Pons (tissue), 1 donor: ENCODE data around the gene MRPL27.
"Not testable (repeated sequence)": the region's sequence is repeated elsewhere in the genome, so short reads cannot be mapped to it uniquely, and the experiment has no call there.

ENCODE experiments used
- DNase-seq: peaks from one replicate; pipeline ENCODE4 v3.0.0-alpha.2; 2016; ENCODE audit warnings: low spot score

The MRPL27 gene

DNA sequence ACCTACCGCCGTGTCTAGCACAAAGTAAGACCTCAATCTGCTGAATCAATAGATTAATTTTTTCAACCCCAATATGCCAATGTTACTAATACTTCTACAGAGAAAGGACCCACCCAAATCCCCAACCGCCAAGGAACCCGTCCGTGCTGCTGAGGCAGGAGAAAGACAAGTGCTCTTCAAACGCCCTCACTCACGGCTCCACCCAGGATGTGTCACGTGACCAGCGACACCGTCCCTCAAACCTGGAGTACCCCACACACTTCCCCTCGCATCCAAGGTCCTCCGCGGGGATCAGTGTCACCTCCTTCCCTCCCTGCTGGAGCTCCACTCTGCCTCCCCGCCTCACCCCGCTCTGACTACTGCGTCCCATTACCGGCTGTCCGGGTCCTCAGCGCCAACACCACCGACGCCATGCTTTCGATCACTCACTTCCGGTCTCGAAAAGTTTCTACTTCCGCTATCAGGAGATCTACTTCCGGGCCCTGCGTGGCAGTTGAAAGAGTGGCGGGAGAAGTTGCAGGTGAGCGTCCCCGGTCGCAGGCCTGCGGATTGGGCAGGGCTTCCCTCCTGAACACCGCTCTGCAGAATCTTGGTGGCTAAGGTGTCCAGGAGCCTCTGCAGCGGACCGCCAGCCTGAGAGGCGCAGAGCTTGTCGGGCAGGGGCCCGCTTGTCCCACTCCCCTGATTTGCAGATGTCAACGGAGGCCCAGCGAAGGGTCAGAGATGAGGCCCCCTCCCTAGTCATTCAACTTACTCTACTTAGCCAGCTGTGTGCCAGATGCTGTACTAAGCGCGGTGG lies at the start of gene MRPL27, which contains the start of gene EME1:
Gene MRPL27 (minus strand): TSS at position 427 of the 799 bp plus-strand sequence. CDS start 14 bp downstream, at position 413.
Gene EME1 (plus strand): TSS at position 472 of the 799 bp plus-strand sequence. CDS start 1,980 bp downstream, outside the sequence.
- DNase-seq, result peak; percentile 90

- no peak for DNase-seq
These were observed 49.8 kb upstream of the MRPL27 start for GRCh38 chr17:50422738-50423137.

DNA sequence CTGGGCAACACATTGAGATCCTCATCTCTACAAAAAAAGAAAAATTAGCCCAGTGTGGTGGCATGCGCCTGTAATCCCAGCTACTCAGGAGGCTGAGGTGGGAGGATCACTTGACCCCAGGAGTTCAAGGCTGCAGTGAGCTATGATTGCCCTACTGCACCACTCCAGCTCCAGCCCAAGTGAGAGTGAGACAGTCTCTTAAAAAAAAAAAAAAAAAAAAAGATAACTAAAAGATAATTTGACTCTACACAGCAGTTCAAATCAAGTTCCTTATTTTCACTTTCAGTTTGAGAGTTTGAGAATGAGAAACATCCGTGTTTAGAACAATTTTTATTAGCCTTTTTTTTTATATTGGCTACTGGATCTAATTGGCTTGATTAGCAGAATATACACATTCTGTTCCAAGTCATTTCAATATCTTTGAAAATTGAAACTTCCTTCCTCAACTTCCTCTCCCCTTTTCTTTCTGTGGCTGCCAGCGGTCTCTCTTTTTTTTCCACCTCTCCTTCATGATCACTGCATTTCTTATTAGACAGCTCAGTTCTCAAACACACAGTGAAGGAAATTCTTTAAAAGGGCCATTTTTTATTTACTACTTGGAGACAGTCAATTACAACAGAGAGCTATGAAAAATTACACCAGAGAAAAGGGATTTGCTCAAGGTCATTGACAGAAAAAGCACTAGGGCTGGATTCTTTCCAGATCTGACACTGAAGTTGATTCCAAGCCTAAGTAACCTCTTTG lies 48.5 kb upstream of the MRPL27 start:
- DNase-seq, result peak; percentile 52

GRCh38 chr17:50420419-50421112 lies 47.6 kb upstream of the MRPL27 start:
- DNase-seq, result no peak

DNA sequence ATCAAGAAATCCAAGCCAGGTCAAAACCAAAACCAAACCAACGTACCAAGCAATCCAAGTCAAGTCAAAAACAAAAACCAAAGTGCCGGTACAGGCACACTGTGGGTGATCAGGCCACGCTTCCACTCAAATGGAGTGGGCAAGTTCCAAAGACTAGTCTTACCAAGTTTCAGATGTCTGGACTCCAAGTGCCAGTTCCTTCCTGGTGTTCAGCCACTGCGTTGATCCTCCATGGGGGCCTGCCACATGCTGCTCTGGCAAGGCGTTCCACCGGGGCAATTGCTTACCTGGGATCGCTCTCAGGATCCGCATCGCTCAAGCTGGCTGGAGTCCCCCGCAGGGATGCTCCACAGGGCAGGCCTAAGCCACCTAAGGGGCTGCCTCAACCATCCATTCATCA lies 46.6 kb upstream of the MRPL27 start:
- DNase-seq, result not testable (repeated sequence)

- DNase-seq, result no peak
These were observed 41.8 kb upstream of the MRPL27 start for GRCh38 chr17:50414808-50415207.

DNA sequence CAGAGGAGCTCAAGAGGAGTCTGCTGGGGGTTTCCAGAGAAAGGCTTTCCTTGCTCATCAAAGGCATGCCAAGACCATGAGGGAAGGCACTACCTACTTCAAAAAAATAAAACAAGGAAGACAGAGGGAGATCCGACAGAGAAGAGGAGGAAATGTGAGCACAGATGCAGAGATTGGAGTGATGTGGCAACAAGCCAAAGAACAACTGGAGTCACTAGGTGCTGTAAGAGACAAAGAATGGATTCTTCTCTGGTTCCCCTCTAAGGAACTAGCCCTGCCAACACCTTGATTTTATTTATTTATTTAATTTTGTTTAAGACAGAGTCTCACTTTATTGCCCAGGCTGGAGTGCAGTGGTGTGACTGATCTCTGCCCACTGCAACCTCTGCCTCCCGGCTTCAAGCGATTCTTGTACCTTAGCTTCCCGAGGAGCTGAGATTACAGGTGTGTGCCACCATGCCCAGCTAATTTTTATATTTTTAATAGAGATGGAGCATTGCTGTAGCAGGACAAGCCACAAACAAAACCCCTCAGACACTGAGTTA lies 39.3 kb upstream of the MRPL27 start:
- no peak for DNase-seq

DNA sequence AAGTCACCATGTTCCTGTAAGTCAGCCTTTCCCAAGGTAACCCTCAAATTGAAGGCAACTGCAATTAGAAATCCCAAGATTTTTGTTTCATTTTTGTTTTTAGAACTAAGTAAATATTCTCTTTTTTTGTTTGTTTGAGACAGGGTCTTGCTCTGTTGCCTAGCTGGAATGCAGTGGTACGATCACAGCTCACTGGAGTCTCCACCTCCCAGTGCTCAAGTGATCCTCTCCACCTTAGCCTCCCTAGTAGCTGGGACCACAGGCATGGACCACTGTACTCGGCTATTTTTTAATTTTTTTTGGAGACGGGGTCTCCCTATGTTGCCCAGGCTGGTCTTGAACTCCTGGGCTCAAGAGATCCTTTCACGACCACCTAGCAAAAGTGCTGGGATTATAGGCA lies 34.9 kb upstream of the MRPL27 start:
- DNase-seq, result no peak

DNA sequence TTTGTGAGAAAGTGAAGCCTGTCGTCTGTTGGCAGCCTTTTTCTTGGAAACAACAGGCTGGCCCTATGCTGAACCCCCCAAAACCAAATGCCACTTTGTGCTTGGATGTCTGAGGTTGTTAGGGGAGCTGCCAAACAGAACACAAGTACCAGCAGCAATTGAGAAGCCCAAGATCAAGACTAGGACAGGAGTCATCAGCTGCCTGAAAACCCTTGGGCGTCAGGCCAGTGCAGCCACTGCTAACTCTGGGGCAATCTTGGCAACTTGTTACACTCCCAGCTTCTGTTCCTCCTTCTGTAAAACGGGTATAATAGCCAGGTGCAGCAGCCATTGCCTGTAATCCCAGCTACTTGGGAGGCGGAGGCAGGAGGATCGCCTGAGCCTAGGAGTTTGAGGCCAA lies 33.6 kb upstream of the MRPL27 start:
- DNase-seq, result no peak

GRCh38 chr17:50405351-50405750 lies 32.4 kb upstream of the MRPL27 start:
- DNase-seq, result not testable (repeated sequence)

- not testable (repeated sequence) for DNase-seq
These were observed 26.6 kb upstream of the MRPL27 start for GRCh38 chr17:50399591-50399990.

GRCh38 chr17:50398672-50399071 lies 25.7 kb upstream of the MRPL27 start:
- DNase-seq, result not testable (repeated sequence)

- DNase-seq, result no peak
These were observed 24.9 kb upstream of the MRPL27 start for GRCh38 chr17:50397919-50398285.

DNA sequence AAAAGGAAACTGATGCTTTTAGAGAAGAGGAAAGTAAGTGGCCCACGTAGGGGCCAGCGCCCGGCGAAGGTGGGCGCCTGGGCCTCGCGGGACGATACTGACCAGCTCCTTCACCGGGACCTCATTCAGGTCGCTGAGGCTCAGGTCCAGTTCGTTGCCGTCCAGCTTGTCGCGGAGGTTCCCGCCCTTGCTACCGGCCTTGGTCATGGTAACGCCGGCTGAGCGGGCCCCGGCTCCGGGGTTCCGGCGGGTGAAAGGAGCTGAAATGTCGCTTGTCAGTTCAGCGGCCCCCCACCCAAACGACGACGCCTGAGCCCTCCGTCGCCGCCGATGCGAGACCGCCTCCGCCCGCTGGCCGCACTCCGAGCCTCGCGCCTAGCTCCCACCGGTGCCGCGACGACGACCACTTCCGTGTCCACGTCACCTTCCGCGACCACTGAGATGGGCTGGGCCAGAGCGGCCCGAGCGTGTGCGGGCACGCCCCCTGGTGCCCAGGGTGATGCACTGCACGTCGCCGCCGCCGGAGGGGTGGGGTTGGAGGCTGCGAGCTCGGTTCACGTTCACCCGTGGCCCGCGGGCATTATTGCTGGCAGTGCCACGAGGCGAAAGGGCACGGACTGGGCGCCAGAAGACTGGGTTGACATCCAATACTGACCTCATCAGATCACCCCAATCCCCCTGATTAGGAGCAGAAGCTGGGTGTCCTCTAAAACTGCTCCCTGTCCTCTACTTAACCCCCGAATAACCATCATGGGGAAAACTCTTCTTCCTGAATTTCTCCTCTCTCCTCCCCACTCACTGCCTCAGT lies 24.3 kb upstream of the MRPL27 start, which contains the start of gene LRRC59:
Gene LRRC59 (minus strand): TSS at position 413 of the 808 bp plus-strand sequence. CDS start 206 bp downstream, at position 207.
- DNase-seq, result peak; percentile 57

DNA sequence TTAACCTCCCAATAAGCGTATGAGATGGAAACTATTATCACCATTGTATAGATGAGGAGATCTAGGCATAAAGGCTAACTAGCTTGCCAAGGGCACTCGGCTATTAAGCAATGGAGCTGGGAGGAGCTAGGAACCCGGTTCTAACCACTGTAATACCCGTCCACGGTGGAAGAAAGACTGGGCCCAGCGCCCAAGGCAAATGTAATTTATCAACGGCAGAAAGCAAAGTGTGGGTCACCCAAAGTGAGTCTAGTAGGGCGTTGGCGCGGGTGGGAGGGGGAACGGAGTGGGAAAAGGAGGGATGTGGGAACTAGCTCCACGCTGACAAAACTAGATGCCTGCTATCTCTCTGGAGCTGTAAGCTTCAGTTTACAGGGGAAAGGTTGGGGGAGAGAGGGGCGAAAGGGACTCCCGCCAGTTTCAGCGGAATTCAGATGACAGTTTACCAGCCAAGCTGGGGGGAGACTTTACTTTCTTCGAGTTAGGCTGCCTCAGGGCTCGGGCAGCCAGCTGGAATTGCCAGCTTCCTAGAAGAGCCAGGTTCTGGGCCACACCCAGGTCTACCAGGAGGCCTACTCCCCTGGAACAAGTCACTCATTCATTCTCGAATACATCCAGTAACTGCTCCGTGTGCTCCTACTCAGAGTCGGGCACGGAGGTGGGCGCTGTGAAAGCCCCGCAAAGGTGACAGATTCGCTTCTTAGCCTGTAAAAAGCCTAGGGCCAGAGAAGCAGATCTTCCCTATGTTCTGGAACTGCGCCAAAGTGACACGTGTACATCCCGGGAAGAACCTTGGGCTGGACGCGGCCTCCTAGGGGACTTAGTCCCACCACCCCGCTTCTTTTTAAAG lies 23.5 kb upstream of the MRPL27 start:
- no peak for DNase-seq

DNA sequence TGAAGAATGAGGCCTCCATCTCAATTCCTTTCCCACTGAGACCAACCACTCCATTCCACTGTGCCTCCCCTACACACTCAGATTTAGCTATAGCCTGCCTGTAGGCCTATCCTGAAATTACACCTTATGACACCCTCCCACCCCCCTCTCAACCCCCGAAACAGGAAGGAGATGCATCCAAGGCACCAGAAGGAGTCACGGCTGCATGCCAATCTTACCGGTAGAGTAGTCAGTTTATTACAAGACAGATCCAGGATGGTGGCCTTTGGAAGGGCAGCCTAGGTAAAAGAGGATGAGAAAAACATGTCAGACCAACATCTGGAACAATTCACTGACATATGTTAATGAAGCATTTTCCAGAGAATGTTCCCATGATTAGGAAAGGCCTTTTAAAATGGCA lies 21.7 kb upstream of the MRPL27 start:
- no peak for DNase-seq

DNA sequence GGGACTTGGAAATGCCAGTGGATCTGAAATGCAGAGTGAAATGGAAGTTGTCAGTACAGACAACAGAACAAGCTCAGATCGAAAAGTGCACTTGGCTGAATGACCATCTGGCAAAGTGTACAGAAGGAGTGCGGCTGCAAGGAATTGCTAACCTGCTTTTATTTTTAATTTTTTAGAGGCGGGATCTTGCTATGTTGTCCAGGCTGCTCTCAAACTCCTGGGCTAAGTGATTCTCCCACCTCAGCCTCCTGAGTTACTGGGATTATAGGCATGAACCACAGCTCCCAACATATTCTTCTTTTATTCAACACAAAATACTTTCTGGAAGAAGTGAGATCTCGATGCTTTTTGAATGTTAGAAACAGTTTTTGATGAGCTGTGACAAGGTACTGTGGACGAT lies 20.7 kb upstream of the MRPL27 start:
- DNase-seq, result no peak

GRCh38 chr17:50392621-50393020 lies 19.6 kb upstream of the MRPL27 start:
- DNase-seq, result no peak

DNA sequence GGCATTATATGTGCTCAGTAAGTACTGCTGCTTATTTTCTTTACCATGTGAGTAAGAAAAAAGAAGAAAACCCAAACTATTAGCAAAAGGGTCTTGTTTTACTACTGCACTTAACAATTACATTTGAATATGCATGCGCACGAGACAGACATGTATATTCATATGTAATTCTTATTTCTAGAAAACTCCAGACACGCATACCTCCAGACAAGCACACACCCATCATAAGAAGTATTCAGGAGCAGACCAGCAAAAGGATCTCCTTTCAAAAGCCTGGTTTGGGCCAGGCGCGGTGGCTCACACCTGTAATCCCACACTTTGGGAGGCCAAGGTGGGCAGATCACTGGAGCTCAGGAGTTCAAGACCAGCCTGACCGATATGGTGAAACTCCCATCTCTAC lies 16.6 kb upstream of the MRPL27 start:
- DNase-seq, result no peak

GRCh38 chr17:50388728-50389127 lies 15.7 kb upstream of the MRPL27 start:
- no peak for DNase-seq
